OCI-LY7 (cell line): ENCODE measurements around the gene ALPK3. TPM values are rescaled to one million over a fixed set of nuclear protein-coding genes. Genes with fewer than 3 reads are reported as not detected.

Experiments used
- BruUV-seq: library from RNA; stranded (reverse); fragments of 400-500 nt; replicated peaks from 2 replicates; lab custom pipeline; 2021; lab: Mats Ljungman, UMichigan
- CTCF ChIA-PET: fragments of 300-600 bp; sonication (Branson Sonifier 250); formaldehyde crosslinking; loops from one replicate; lab custom pipeline; 2022; ENCODE audit warnings: antibody characterized with exemption; ENCODE audit not compliant: unreplicated experiment; lab: Charles Lee
- POLR2A ChIA-PET: fragments of 300-600 bp; sonication (Branson Sonifier 250); formaldehyde crosslinking; loops from one replicate; lab custom pipeline; 2022; ENCODE audit warnings: antibody characterized with exemption; lab: Charles Lee
- DNase-seq: peaks from one replicate; pipeline ENCODE4 v3.0.0-alpha.2; 2015; ENCODE audit warnings: low spot score
- H2AFZ ChIP-seq: fragments of 200-600 bp; sonication (generic), shearing (Covaris generic); 2 replicates; pipeline ENCODE4 v1.6.1; 2014; ENCODE audit warnings: mild to moderate bottlenecking, antibody characterized with exemption, low read length, moderate library complexity
- H3K27ac ChIP-seq: fragments of 200-600 bp; sonication (generic); 2 replicates; pipeline ENCODE4 v1.5.1; 2014; ENCODE audit warnings: mixed run types, low read depth, mild to moderate bottlenecking, moderate library complexity, low read length, inconsistent platforms; ENCODE audit not compliant: poor library complexity, severe bottlenecking
- H3K36me3 ChIP-seq: fragments of 200-600 bp; sonication (generic); 2 replicates; pipeline ENCODE4 v1.6.1; 2014; ENCODE audit warnings: mild to moderate bottlenecking, antibody characterized with exemption, low read length, moderate library complexity, mixed read lengths; ENCODE audit not compliant: insufficient read depth
- H3K4me1 ChIP-seq: fragments of 200-600 bp; sonication (generic); 2 replicates; pipeline ENCODE4 v1.5.1; 2014; ENCODE audit warnings: mild to moderate bottlenecking, low read length; ENCODE audit not compliant: insufficient read depth, poor library complexity, severe bottlenecking
- H3K4me2 ChIP-seq: fragments of 200-600 bp; sonication (generic); 2 replicates; pipeline ENCODE4 v1.6.1; 2014; ENCODE audit warnings: mild to moderate bottlenecking, low read length
- H3K4me3 ChIP-seq: fragments of 200-600 bp; sonication (generic); 2 replicates; pipeline ENCODE4 v1.5.1; 2014; ENCODE audit warnings: mild to moderate bottlenecking, low read depth, low read length; ENCODE audit not compliant: poor library complexity, severe bottlenecking
- H3K79me2 ChIP-seq: fragments of 200-600 bp; sonication (generic); 2 replicates; pipeline ENCODE4 v1.6.1; 2016; ENCODE audit warnings: low read depth, mild to moderate bottlenecking, low read length, moderate library complexity, mixed read lengths; ENCODE audit not compliant: insufficient read depth
- H3K9me2 ChIP-seq: fragments of 200-600 bp; sonication (generic); 2 replicates; pipeline ENCODE4 v1.6.1; 2016; ENCODE audit warnings: mild to moderate bottlenecking, low read length, mixed read lengths; ENCODE audit not compliant: insufficient read depth
- H3K9me3 ChIP-seq: fragments of 200-600 bp; sonication (generic); 2 replicates; pipeline ENCODE4 v1.6.1; 2014; ENCODE audit warnings: mild to moderate bottlenecking, mixed run types, low read length, mixed read lengths
- H4K20me1 ChIP-seq: fragments of 200-600 bp; sonication (generic); 2 replicates; pipeline ENCODE4 v1.6.1; 2014; ENCODE audit warnings: mild to moderate bottlenecking, antibody characterized with exemption, low read length, moderate library complexity, mixed read lengths; ENCODE audit not compliant: insufficient read depth
- CTCF ChIP-seq: fragments of 200-600 bp; sonication (generic); conservative IDR thresholded peaks from 2 replicates; pipeline ENCODE4 v1.5.1; 2014; ENCODE audit warnings: mild to moderate bottlenecking, antibody characterized with exemption, low read length, moderate library complexity, mixed read lengths
- EZH2phosphoT487 ChIP-seq: fragments of 200-600 bp; sonication (generic); IDR thresholded peaks from 2 replicates; pipeline ENCODE4 v1.6.1; 2018; ENCODE audit warnings: low read depth, borderline replicate concordance, mild to moderate bottlenecking, mixed run types, antibody characterized with exemption, low read length, moderate library complexity, mixed read lengths
- intact Hi-C: fragments of 100-400 bp; cut with micrococcal nuclease; formaldehyde crosslinking; loops from one replicate; pipeline ENCODE4 v1.10.0; 2022; ENCODE audit not compliant: unreplicated experiment
- total RNA-seq, 2 experiments: library from RNA; depleted of rRNA in 1 of 2; stranded (reverse); fragments of >200 nt in 1 of 2; shearing (Covaris generic) in 1 of 2; gene quantifications; 2 replicates each; pipeline ENCODE4 v1.2.3, GENCODE V29; 2014 to 2022

The ALPK3 gene
- total RNA-seq, 2 experiments from 2014 or later = 0.16 to 0.23 TPM

GRCh38 chr15:84813931-84814330 lies 3.2 kb upstream of the ALPK3 start:
- POLR2A ChIA-PET = no interaction called here
- Histone ChIP-seq H3K4me3 (no peak overlapping the region), H3K27ac (no peak overlapping the region), H3K4me1 (no peaks in the 10 kb centered on the region), H3K36me3 (no peaks in the 10 kb centered on the region), H3K9me3 (no peaks in the 10 kb centered on the region), H2AFZ (no peak overlapping the region), H3K9me2 (no peaks in the 10 kb centered on the region), H3K79me2 (no peaks in the 10 kb centered on the region), H3K4me2 (no peak overlapping the region), H4K20me1 (no peaks in the 10 kb centered on the region)
- intact Hi-C loops = no loop called here
- BruUV-seq = no TSS peak
- TF ChIP-seq EZH2phosphoT487 (no peak), CTCF (no peak)
- CTCF ChIA-PET = interaction anchor here (0.5 kb wide), 1 partner anchor 39 kb away, joined by 3 read pairs; no protein-coding TSS in a partner anchor
- no peak for DNase-seq

- Histone ChIP-seq H3K4me2 (no peak overlapping the region), H2AFZ (no peak overlapping the region), H3K9me2 (no peaks in the 10 kb centered on the region), H3K4me1 (no peaks in the 10 kb centered on the region), H3K9me3 (no peaks in the 10 kb centered on the region), H3K79me2 (no peaks in the 10 kb centered on the region), H3K36me3 (no peaks in the 10 kb centered on the region), H3K27ac (no peak overlapping the region), H4K20me1 (no peaks in the 10 kb centered on the region), H3K4me3 (no peak overlapping the region)
- no TSS peak for BruUV-seq
- ChIA-PET CTCF (no interaction called here), POLR2A (interaction anchor here (0.8 kb wide), 1 partner anchor 9 kb away, joined by 4 read pairs; no protein-coding TSS in a partner anchor)
- TF ChIP-seq CTCF = no peak
- TF ChIP-seq EZH2phosphoT487 = no peak
- DNase-seq = no peak
- intact Hi-C loops = no loop called here
Observed at GRCh38 chr15:84814916-84815315, 2.2 kb upstream of the ALPK3 start.

GRCh38 chr15:84817466-84818081 lies 418 bp downstream of the ALPK3 start:
- ChIA-PET POLR2A (no interaction called here), CTCF (no interaction called here)
- Histone ChIP-seq H3K9me3 (no peaks in the 10 kb centered on the region), H4K20me1 (no peaks in the 10 kb centered on the region), H3K9me2 (no peaks in the 10 kb centered on the region), H3K79me2 (no peaks in the 10 kb centered on the region), H3K36me3 (no peaks in the 10 kb centered on the region), H3K27ac (no peak overlapping the region), H3K4me1 (no peaks in the 10 kb centered on the region), H3K4me2 (no peak overlapping the region), H3K4me3 (no peak overlapping the region), H2AFZ (no peak overlapping the region)
- no peak for DNase-seq
- intact Hi-C loops = no loop called here
- TF ChIP-seq CTCF (no peak), EZH2phosphoT487 (no peak)
- no TSS peak for BruUV-seq
